HuH-7 (cell line): ENCODE results near the gene OSBPL1A.

ENCODE experiments used
- DNase-seq: peaks from one replicate; pipeline ENCODE4 v3.0.0; 2011; ENCODE audit warnings: low spot score

OSBPL1A gene

GRCh38 chr18:24121625-24122024, 276.0 kb downstream of the OSBPL1A start:
- no peak for DNase-seq

- no peak for DNase-seq
Observed at GRCh38 chr18:24120676-24121075, 276.9 kb downstream of the OSBPL1A start.

- no peak for DNase-seq
Observed at GRCh38 chr18:24118750-24119577, 278.7 kb downstream of the OSBPL1A start.

GRCh38 chr18:24115628-24116027, 282.0 kb downstream of the OSBPL1A start:
- no peak for DNase-seq

- DNase-seq = no peak
Observed at GRCh38 chr18:24114924-24115549, 282.6 kb downstream of the OSBPL1A start.

GRCh38 chr18:24112874-24113615, 284.6 kb downstream of the OSBPL1A start:
- DNase-seq = peak; percentile 35

- no peak for DNase-seq
Observed at GRCh38 chr18:24112464-24112863, 285.2 kb downstream of the OSBPL1A start.
